Small intestine (tissue), 7 donors: ENCODE results near the gene CDC42BPB. TPM values are rescaled to one million over a fixed set of nuclear protein-coding genes. Genes with fewer than 3 reads are reported as not detected.

Source experiments
- DNase-seq, 2 donors: peaks; one replicate each; pipeline versions ENCODE4 v3.0.0 to v3.0.0-alpha.2; 2013
- FAIRE-seq: peaks from 2 replicates; lab custom pipeline; 2012; peaks lifted over from hg19 to GRCh38; lab: Jason Lieb, UNC
- H3K27ac ChIP-seq, 3 donors: one replicate each; pipeline ENCODE4 v1.5.1; 2013; ENCODE audit warnings: low read length in 2 of 3, mild to moderate bottlenecking in 2 of 3, control low read depth in 1 of 3, inconsistent platforms in 1 of 3, low read depth in 1 of 3, moderate library complexity in 1 of 3
- H3K27me3 ChIP-seq, 3 donors: one replicate each; pipeline ENCODE4 v1.6.1; 2013; ENCODE audit warnings: low read length in 3 of 3, inconsistent platforms in 1 of 3; ENCODE audit not compliant: control insufficient read depth in 3 of 3, insufficient read depth in 3 of 3
- H3K36me3 ChIP-seq, 3 donors: one replicate each; pipeline ENCODE4 v1.6.1; 2013; ENCODE audit warnings: low read length in 3 of 3, inconsistent platforms in 1 of 3, low read depth in 1 of 3, mild to moderate bottlenecking in 1 of 3, moderate library complexity in 1 of 3; ENCODE audit not compliant: control insufficient read depth in 3 of 3, insufficient read depth in 2 of 3
- H3K4me1 ChIP-seq, 3 donors: one replicate each; pipeline ENCODE4 v1.6.1; 2013; ENCODE audit warnings: low read length in 2 of 3, inconsistent platforms in 1 of 3, low read depth in 1 of 3, mild to moderate bottlenecking in 1 of 3, moderate library complexity in 1 of 3; ENCODE audit not compliant: control insufficient read depth in 3 of 3, insufficient read depth in 2 of 3
- H3K4me3 ChIP-seq, 3 donors: one replicate each; pipeline ENCODE4 v1.5.1; 2013; ENCODE audit warnings: low read length in 3 of 3, control low read depth in 1 of 3, inconsistent platforms in 1 of 3, low read depth in 1 of 3, mild to moderate bottlenecking in 1 of 3, moderate library complexity in 1 of 3
- H3K9me3 ChIP-seq, 2 donors: one replicate each; pipeline ENCODE4 v1.6.1; 2013; ENCODE audit warnings: low read depth in 1 of 2, low read length in 1 of 2; ENCODE audit not compliant: control insufficient read depth in 2 of 2, insufficient read depth in 1 of 2
- WGBS, 3 donors: extraction: QIAGEN DNeasy Blood & Tissue Kit; methylation state at CpG; one replicate each; pipeline ENCODE4 v1.1.7; 2013; 5-methylcytosine and 5-hydroxymethylcytosine counted together
- polyA plus RNA-seq, 4 donors: library from polyadenylated mRNA; stranded (reverse) in 3 of 4; unstranded in 1 of 4; fragments of 200-250 nt in 3 of 4; fragments of 120-200 nt in 1 of 4; gene quantifications; one replicate each; pipeline versions ENCODE4 v1.2.1 to v1.2.3, GENCODE V29; 2013
- donor health status: healthy with polysubstance abuse.
- donor health status: control.
- donor health status: control.
- donor health status: Bipolar disorder and iron deficiency.
- donor health status: healthy.

CDC42BPB gene
- polyA plus RNA-seq, 4 donors: 29.2 to 69.4 (median 39.5) TPM

DNA sequence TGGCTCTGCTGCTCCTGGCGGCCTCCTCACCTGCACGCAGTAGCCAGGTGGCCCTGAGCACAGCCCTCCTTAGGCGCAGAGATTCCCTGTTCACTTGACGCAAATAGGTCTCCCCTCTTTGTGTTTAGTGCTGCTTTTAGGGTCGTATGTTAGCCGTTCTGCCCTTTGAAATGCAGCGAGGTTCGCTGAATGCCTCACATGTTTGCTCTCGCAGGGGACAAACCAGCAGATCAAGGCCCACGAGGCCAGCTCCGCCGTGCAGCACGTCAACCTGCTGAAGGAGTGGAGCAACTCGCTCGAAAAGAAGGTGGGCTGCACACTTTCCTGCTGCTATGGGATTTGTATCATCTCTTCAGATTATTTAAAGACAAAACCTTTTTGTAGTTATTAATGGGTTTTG, 166.2 kb downstream of the CDC42BPB start:
- H3K4me3 ChIP-seq: no peak overlapping the region
- H3K27ac ChIP-seq: no peak overlapping the region
- DNase-seq (no peak), FAIRE-seq (no peak)
- no peaks in the 10 kb centered on the region for H3K27me3 ChIP-seq
- peaks cover 10 to 54% (median 10%) of the 10 kb centered on the region in 3 donors for H3K36me3 ChIP-seq
- peaks cover 0 to 18% (median 7%) of the 10 kb centered on the region in 3 donors for H3K4me1 ChIP-seq
- WGBS, 3 donors: 85 to 96% (median 92%) methylated on average over 15 of the region's 15 CpGs
- no peaks in the 10 kb centered on the region for H3K9me3 ChIP-seq

DNA sequence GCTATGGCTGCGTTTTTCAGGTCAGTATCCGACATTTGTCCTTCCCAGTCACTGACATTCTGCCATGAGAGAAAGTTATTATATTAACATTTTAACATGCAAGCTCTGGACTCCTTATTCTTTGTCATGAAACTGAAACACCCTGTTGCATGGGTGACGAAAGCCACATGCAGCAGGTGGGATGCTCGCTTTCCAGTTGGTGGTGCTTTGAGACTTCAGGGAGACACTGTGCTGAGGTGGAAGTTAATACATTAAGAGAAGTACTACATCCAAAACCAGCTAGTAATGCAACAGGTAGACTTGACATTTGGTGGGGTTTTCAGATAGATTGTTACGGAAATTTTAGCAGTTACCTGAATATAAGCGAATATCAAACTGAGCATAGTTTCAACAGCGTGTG, 167.7 kb downstream of the CDC42BPB start:
- H3K36me3 ChIP-seq: peaks cover 6 to 54% (median 10%) of the 10 kb centered on the region in 3 donors
- no peak for DNase-seq
- no peak overlapping the region for H3K27ac ChIP-seq
- no peak for FAIRE-seq
- H3K4me1 ChIP-seq: peaks cover 0 to 25% (median 7%) of the 10 kb centered on the region in 3 donors
- no peak overlapping the region for H3K4me3 ChIP-seq
- H3K9me3 ChIP-seq: no peaks in the 10 kb centered on the region
- no peaks in the 10 kb centered on the region for H3K27me3 ChIP-seq
- WGBS, 3 donors: 96 to 98% (median 96%) methylated on average over 7 of the region's 7 CpGs

DNA sequence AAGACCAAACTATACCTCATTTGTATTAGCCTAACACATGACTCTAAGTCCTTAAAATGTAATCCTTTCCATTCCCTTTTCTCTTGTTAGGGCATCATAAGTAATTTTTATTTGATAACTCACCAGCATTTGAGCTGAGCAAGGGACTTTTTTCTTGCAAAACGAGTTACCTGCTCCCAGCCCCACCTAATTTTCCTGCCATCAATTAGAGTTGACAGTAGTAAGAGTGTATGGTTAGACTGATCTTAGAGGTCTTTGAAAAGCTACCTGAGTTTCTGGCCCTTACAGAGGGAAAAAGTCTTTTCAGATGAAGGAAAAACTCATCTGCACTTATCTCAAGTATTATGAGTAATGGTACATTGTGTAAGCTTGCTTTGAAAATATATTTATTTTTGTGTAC, 168.6 kb downstream of the CDC42BPB start:
- DNase-seq (no peak), FAIRE-seq (no peak)
- H3K9me3 ChIP-seq: no peaks in the 10 kb centered on the region
- H3K36me3 ChIP-seq: peaks cover 6 to 56% (median 10%) of the 10 kb centered on the region in 3 donors
- peaks cover 0 to 29% (median 7%) of the 10 kb centered on the region in 3 donors for H3K4me1 ChIP-seq
- H3K27me3 ChIP-seq: no peaks in the 10 kb centered on the region
- H3K4me3 ChIP-seq: no peak overlapping the region
- H3K27ac ChIP-seq: no peak overlapping the region
- 50 to 75% (median 53%) methylated on average over 1 of the region's 1 CpG for WGBS, 3 donors

DNA sequence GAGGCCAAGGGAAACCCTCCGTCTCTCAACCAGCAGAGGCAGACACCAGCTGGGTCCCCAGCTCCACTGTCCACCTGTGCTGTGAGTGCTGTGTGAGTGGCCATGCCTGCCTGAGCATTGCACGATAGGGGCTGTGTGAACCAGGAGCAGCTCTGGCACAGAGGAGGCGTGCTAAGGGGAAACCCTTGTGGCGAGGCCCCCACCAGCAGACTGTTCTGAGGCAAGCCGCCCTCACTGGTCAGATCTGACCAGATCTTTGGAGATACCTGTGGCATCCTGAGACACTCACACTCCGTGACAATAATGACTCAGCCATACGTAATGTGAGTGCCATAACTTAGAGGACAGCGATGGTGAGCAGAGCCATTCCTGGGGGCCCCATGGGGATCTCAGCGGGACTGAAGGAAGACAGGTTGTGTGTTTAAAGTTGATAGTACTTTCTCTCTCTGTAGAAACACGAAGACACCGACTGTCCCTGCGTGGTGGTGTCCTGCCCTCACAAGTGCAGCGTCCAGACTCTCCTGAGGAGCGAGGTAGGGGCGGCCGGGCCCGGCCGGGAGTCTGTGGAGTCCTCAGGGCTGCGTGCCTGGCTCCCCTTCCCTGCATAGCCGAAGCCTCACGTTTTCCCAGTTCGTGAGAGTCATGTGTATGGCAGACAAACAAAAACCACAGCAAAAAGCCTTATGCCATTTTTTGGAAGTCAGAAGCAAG, 171.5 kb downstream of the CDC42BPB start:
- FAIRE-seq: no peak
- peak overlapping the region in 1 of 3 donors; percentile 54 for H3K27ac ChIP-seq
- WGBS, 3 donors: 96 to 98% (median 97%) methylated on average over 22 of the region's 22 CpGs
- no peaks in the 10 kb centered on the region for H3K9me3 ChIP-seq
- H3K36me3 ChIP-seq: peaks cover 2 to 47% (median 6%) of the 10 kb centered on the region in 3 donors
- H3K4me1 ChIP-seq: peaks cover 0 to 35% (median 5%) of the 10 kb centered on the region in 3 donors
- no peaks in the 10 kb centered on the region for H3K27me3 ChIP-seq
- no peak overlapping the region for H3K4me3 ChIP-seq
- DNase-seq: peak in 1 of 2 donors; percentile 57

DNA sequence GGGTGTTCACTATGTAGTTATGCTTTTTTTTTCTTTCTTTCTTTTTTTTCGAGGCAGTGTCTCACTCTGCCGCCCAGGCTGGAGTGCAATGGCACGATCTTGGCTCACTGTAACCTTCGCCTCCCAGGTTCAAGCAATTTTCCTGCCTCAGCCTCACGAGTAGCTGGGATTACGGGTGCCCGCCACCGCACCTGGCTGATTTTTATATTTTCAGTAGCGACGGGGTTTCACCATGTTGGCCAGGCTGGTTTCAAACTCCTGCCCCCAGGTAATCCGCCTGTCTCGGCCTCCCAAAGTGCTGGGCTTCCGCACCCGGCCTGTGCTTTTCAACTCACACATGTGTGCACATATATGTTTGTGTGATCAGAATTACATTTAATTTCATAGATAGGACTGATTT, 173.8 kb downstream of the CDC42BPB start:
- Histone ChIP-seq H3K27me3 (no peaks in the 10 kb centered on the region), H3K4me3 (no peak overlapping the region), H3K36me3 (peaks cover 2 to 57% (median 3%) of the 10 kb centered on the region in 3 donors), H3K4me1 (peaks cover 0 to 48% (median 5%) of the 10 kb centered on the region in 3 donors), H3K9me3 (no peaks in the 10 kb centered on the region), H3K27ac (peak overlapping the region in 1 of 3 donors; percentile 45)
- no peak for DNase-seq
- no peak for FAIRE-seq
- 93 to 95% (median 95%) methylated on average over 14 of the region's 14 CpGs for WGBS, 3 donors

DNA sequence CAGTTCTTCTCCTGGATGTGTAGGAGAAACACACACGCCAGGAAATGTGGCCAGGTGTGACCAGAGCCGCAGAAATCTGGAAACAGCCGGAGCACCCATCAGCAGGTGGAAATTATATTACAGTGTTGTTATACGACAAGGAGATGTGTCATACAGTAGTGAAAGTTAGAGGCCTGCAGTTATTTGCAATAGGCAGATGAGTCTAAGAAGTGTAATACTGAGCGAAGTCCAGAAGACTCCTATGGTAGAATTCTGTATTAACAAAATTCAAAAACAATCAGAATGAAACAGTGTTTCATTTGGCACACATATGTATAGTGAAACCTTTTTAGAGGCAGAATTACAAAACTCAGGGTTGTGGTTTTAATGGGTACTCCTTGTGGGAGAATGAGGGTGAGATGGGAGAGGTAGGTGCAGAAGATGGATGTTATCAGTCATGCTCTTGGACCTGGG, 174.2 kb downstream of the CDC42BPB start:
- peak; percentile 8 to 76 for DNase-seq
- 41 to 72% (median 45%) methylated on average over 5 of the region's 5 CpGs for WGBS, 3 donors

More for the DNA sequence above, 174.2 kb downstream of the CDC42BPB start:
- FAIRE-seq: no peak
- Histone ChIP-seq H3K9me3 (no peaks in the 10 kb centered on the region), H3K4me1 (peaks cover 0 to 45% (median 3%) of the 10 kb centered on the region in 3 donors), H3K4me3 (no peak overlapping the region), H3K27ac (peak overlapping the region in 1 of 3 donors; percentile 67), H3K27me3 (no peaks in the 10 kb centered on the region), H3K36me3 (peaks cover 1 to 57% (median 2%) of the 10 kb centered on the region in 3 donors)

Other genes starting within 250 kb of the CDC42BPB start
- 100 to 1,000 TPM in 3 of 4 donors, 10 to 100 TPM in 1; 71.0 to 467 (median 402) TPM for gene AMN, start 134.9 kb downstream of the CDC42BPB start, polyA plus RNA-seq
- not detected for gene LBHD2, start 26.7 kb upstream of the CDC42BPB start, polyA plus RNA-seq
- gene EXOC3L4, start 37.2 kb upstream of the CDC42BPB start, polyA plus RNA-seq: 100 to 1,000 TPM in 1 of 4 donors, 10 to 100 TPM in 3; 26.1 to 110 (median 60.4) TPM
- gene TNFAIP2, start 65.9 kb upstream of the CDC42BPB start, polyA plus RNA-seq: 10 to 100 TPM in 3 of 4 donors, 1 to 10 TPM in 1; 7.2 to 42.9 (median 15.4) TPM